Aorta (tissue), 5 donors: ENCODE results near the gene KANK4. TPM values are rescaled to one million over a fixed set of nuclear protein-coding genes. Genes with fewer than 3 reads are reported as not detected.

Experiments
- ATAC-seq: fragments of 200-7000 bp; cut with Tn5 transposase; one replicate; pipeline ENCODE4 v1.9.1; 2022; ENCODE audit warnings: moderate library complexity; ENCODE audit not compliant: low FRiP score
- DNase-seq, 2 donors: peaks; one replicate each; pipeline ENCODE4 v3.0.0-alpha.2; 2020
- H3K27ac ChIP-seq, 2 donors: one replicate each; pipeline ENCODE4 v1.5.1; 2013; ENCODE audit warnings: low read length in 2 of 2, mild to moderate bottlenecking in 2 of 2, moderate library complexity in 2 of 2, control low read depth in 1 of 2, inconsistent platforms in 1 of 2, low read depth in 1 of 2
- H3K27me3 ChIP-seq, 2 donors: one replicate each; pipeline ENCODE4 v1.6.1; 2013; ENCODE audit warnings: control low read depth in 1 of 2, low read length in 1 of 2, mild to moderate bottlenecking in 1 of 2, moderate library complexity in 1 of 2; ENCODE audit not compliant: insufficient read depth in 2 of 2, control insufficient read depth in 1 of 2
- H3K36me3 ChIP-seq, 2 donors: one replicate each; pipeline ENCODE4 v1.6.1; 2013; ENCODE audit warnings: control low read depth in 1 of 2, low read length in 1 of 2, mild to moderate bottlenecking in 1 of 2; ENCODE audit not compliant: insufficient read depth in 2 of 2, control insufficient read depth in 1 of 2
- H3K4me1 ChIP-seq, 2 donors: one replicate each; pipeline ENCODE4 v1.6.1; 2013; ENCODE audit warnings: low read length in 2 of 2, control low read depth in 1 of 2, mild to moderate bottlenecking in 1 of 2, moderate library complexity in 1 of 2; ENCODE audit not compliant: insufficient read depth in 2 of 2, control insufficient read depth in 1 of 2
- H3K4me3 ChIP-seq, 2 donors: one replicate each; pipeline ENCODE4 v1.5.1; 2013; ENCODE audit warnings: low read length in 2 of 2, control low read depth in 1 of 2, mild to moderate bottlenecking in 1 of 2
- H3K9me3 ChIP-seq: one replicate; pipeline ENCODE4 v1.6.1; 2013; ENCODE audit warnings: mild to moderate bottlenecking, low read length; ENCODE audit not compliant: control insufficient read depth
- WGBS, 2 donors: extraction: QIAGEN DNeasy Blood & Tissue Kit; methylation state at CpG; one replicate each; pipeline ENCODE4 v1.1.7; 2013; 5-methylcytosine and 5-hydroxymethylcytosine counted together
- intact Hi-C, 2 donors: fragments of 100-400 bp; cut with DNase I; formaldehyde crosslinking; loops; one replicate each; pipeline versions ENCODE4 v1.14.2 to v1.15.0; 2022
- polyA plus RNA-seq, 2 donors: library from polyadenylated mRNA; stranded (reverse); fragments of 200-250 nt; gene quantifications; one replicate each; pipeline ENCODE4 v1.2.3, GENCODE V29; 2013
- total RNA-seq, 2 donors: library from RNA; stranded (reverse); fragmentation: NEBNext Ultra II Directional; extraction: Animal tissue kit (Norgen Biotek cat#: 25700); gene quantifications; one replicate each; pipeline ENCODE4 v1.2.1, GENCODE V29; 2021
- donor health status: healthy with polysubstance abuse.
- donor health status: Bipolar disorder and iron deficiency.
- donor health status: DM: no; HTN: no; CAD: no.
- donor health status: DM: no; HTN: no; CAD: no.
- donor health status: DM: yes; HTN: yes; CAD: no.

KANK4 gene
- total and polyA plus RNA-seq, 4 donors, result 0.13 to 0.66 (median 0.42) TPM; not detected in 1

DNA sequence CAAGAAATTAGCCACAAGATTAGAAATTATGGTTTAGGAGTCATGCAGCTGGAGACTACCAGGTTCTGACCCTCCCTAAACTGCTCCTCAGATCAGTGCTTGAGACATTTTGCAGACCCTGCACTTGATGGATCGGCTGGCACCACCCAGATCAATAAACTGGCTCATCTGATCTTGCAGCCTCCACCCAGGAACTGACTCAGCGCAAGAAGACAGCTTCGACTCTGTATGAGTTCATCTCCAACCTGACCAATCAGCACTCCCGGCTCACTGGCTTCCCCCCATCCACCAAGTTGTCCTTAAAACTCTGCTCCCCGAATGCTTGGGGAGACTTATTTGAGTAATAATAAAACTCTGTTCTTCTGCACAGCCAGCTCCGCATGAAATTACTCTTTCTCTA is 84.5 kb downstream of the KANK4 start:
- Histone ChIP-seq H3K36me3 (no peaks in the 10 kb centered on the region), H3K27ac (no peak overlapping the region), H3K27me3 (no peaks in the 10 kb centered on the region), H3K9me3 (no peaks in the 10 kb centered on the region), H3K4me3 (no peak overlapping the region), H3K4me1 (no peaks in the 10 kb centered on the region)
- WGBS, 2 donors, result 74 to 75% methylated on average over 6 of the region's 6 CpGs
- no peak for ATAC-seq
- DNase-seq, result no peak
- intact Hi-C loops, result no loop called here

- WGBS, 2 donors, result 70 to 79% methylated on average over 7 of the region's 7 CpGs
- H3K4me1 ChIP-seq, result no peaks in the 10 kb centered on the region
- intact Hi-C loops, result no loop called here
- H3K9me3 ChIP-seq, result no peaks in the 10 kb centered on the region
- ATAC-seq, result no peak
- H3K36me3 ChIP-seq, result no peaks in the 10 kb centered on the region
- no peak overlapping the region for H3K4me3 ChIP-seq
- DNase-seq, result no peak
- H3K27ac ChIP-seq, result no peak overlapping the region
- H3K27me3 ChIP-seq, result no peaks in the 10 kb centered on the region
Measured at GRCh38 chr1:62233926-62234450, 85.2 kb downstream of the KANK4 start.

DNA sequence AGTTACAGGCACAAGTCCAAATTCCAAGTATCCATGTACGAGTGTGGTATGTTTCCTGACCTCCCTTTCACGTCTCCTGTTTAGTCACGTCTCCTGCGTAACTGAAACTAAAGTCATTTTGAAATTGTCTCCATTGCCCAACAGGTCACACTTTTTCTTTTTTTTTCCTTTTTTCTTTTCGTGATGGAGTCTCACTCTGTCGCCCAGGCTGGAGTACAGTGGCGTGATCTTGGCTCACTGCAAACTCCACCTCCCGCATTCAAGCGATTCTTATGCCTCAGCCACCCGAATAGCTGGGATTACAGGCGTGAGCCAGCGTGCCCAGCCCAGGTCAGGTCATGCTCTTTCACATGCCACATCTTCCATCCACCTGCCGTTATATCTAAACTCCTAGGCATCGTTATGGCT is 86.4 kb downstream of the KANK4 start:
- no peak for DNase-seq
- no peak for ATAC-seq
- Histone ChIP-seq H3K4me1 (no peaks in the 10 kb centered on the region), H3K4me3 (no peak overlapping the region), H3K27me3 (no peaks in the 10 kb centered on the region), H3K9me3 (no peaks in the 10 kb centered on the region), H3K27ac (no peak overlapping the region), H3K36me3 (no peaks in the 10 kb centered on the region)
- 72 to 77% methylated on average over 14 of the region's 14 CpGs for WGBS, 2 donors
- intact Hi-C loops, result no loop called here

DNA sequence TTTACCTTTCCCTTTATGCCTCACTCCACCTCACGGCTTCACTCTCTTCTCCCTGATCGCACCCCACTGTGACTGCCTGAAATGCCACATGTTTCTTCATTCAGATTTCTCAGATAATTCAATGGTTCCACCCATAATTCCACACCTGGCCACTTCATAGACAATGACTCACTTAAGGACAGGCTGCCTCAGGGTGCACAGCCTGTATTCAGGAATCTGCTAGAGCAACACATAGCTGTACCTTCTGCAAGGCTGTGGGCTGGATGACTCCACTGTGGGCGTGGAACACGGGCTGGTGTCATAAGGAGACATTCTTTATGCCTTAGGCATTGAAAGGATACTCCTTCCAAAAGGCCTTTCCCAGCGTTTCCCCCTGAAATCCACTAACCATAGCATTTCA is 88.5 kb downstream of the KANK4 start:
- Histone ChIP-seq H3K27me3 (no peaks in the 10 kb centered on the region), H3K9me3 (no peaks in the 10 kb centered on the region), H3K4me1 (no peaks in the 10 kb centered on the region), H3K27ac (no peak overlapping the region), H3K36me3 (no peaks in the 10 kb centered on the region), H3K4me3 (no peak overlapping the region)
- intact Hi-C loops, result no loop called here
- 87 to 90% methylated on average over 5 of the region's 5 CpGs for WGBS, 2 donors
- ATAC-seq (no peak), DNase-seq (no peak)

DNA sequence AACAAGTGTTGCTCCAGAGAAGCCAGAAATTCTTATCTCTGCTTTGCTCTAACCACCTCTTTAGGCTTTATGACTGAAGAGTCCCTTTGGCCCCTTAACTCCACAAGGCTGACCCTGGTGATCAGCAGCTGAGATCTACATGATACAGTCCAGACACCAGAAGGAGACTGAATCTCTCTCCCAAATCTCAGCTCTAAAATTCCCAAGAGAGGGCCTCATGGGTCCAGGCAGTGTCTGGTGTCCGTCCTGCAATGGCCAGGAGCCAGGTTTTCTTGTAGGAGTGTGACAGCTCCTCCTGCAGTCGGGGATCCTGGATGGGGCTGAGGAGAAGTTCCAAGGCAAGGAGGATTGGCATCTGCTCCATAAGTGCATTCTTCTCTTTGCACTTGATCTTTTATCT is 89.3 kb downstream of the KANK4 start:
- H3K4me1 ChIP-seq, result no peaks in the 10 kb centered on the region
- no peaks in the 10 kb centered on the region for H3K27me3 ChIP-seq
- H3K27ac ChIP-seq, result no peak overlapping the region
- no peak for DNase-seq
- no peak overlapping the region for H3K4me3 ChIP-seq
- ATAC-seq, result no peak
- 30 to 36% methylated on average over 2 of the region's 2 CpGs for WGBS, 2 donors
- H3K9me3 ChIP-seq, result no peaks in the 10 kb centered on the region
- intact Hi-C loops, result no loop called here
- no peaks in the 10 kb centered on the region for H3K36me3 ChIP-seq

DNA sequence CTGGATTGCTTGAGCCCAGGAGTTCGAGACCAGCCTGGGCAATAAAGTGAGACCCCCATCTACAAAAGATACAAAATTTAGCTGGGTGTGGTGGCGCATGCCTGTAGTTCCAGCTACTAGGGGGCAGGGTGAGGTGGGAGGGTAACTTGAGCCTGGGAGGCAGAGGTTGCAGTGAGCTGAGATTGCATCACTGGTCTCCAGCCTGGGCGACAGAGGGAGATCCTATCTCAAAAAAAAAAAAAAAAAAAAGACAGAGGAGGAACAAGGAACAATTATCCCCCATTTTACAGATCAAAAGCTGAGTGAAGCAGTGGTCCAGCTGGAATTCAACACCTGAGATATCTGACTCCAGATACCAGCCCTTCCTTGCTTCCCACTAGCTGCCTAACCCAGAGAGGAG is 89.8 kb downstream of the KANK4 start:
- intact Hi-C loops, result no loop called here
- Histone ChIP-seq H3K9me3 (no peaks in the 10 kb centered on the region), H3K36me3 (no peaks in the 10 kb centered on the region), H3K4me1 (no peaks in the 10 kb centered on the region), H3K4me3 (no peak overlapping the region), H3K27me3 (no peaks in the 10 kb centered on the region), H3K27ac (no peak overlapping the region)
- ATAC-seq (no peak), DNase-seq (no peak)
- 87 to 98% methylated on average over 3 of the region's 3 CpGs for WGBS, 2 donors

- ATAC-seq, result no peak
Measured at GRCh38 chr1:62228883-62229187, 90.4 kb downstream of the KANK4 start.

DNA sequence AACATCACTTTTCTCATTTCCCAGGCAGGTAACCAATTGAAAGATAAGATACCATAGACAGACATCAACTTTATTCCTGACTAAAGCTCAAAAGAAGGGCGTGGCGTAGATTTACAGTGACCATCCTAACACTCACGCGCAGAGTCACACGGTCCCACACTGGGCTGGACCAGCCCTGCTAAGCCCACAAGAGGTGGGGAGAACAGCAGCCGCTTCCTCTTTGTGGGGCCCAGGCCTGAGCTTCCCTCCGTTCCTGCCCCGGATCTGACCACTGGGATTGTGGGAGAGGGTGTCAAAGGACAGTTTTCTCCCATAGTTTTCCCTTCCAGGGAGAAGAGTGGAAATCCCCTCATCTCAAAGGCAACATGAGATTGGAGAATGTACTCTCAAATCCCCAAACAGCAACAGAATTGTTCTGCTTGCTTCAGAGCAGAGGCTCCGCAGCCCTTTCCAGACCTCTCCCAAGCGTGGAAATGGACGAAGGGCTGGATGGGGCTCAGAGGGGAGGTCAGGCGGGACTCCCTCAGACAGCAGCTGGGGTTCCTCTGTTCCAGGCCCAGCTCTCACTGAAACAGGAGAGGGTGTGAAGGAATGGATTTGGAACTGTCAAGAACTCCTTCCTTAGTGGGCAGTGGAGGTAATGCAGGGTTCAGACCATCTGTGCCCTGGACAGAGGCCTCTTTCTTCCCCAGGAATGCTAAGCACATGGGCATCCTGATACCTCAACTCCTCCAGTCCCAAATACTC is 90.9 kb downstream of the KANK4 start:
- no peaks in the 10 kb centered on the region for H3K4me1 ChIP-seq
- H3K9me3 ChIP-seq, result no peaks in the 10 kb centered on the region
- H3K27me3 ChIP-seq, result no peaks in the 10 kb centered on the region
- no peak for ATAC-seq
- DNase-seq, result no peak
- no peaks in the 10 kb centered on the region for H3K36me3 ChIP-seq
- H3K4me3 ChIP-seq, result no peak overlapping the region
- WGBS, 2 donors, result 94 to 96% methylated on average over 12 of the region's 12 CpGs
- no peak overlapping the region for H3K27ac ChIP-seq
- intact Hi-C loops, result no loop called here

More at GRCh38 chr1:62228883-62229187, 90.4 kb downstream of the KANK4 start:
- no peaks in the 10 kb centered on the region for H3K4me1 ChIP-seq
- no peak for DNase-seq
- no peaks in the 10 kb centered on the region for H3K36me3 ChIP-seq
- intact Hi-C loops, result no loop called here
- H3K4me3 ChIP-seq, result no peak overlapping the region
- H3K9me3 ChIP-seq, result no peaks in the 10 kb centered on the region
- no peak overlapping the region for H3K27ac ChIP-seq
- 66 to 78% methylated on average over 4 of the region's 4 CpGs for WGBS, 2 donors
- no peaks in the 10 kb centered on the region for H3K27me3 ChIP-seq

- Histone ChIP-seq H3K27me3 (no peaks in the 10 kb centered on the region), H3K4me1 (no peaks in the 10 kb centered on the region), H3K9me3 (no peaks in the 10 kb centered on the region), H3K4me3 (no peak overlapping the region), H3K27ac (no peak overlapping the region), H3K36me3 (no peaks in the 10 kb centered on the region)
- no peak for ATAC-seq
- no peak for DNase-seq
- WGBS, 2 donors, result 88% methylated on average over 11 of the region's 11 CpGs
- intact Hi-C loops, result no loop called here
Measured at GRCh38 chr1:62227496-62227895, 91.7 kb downstream of the KANK4 start.
